GM18861 (cell line): Measurements from ENCODE around the gene SRSF11.
A peak's percentile ranks its signal among the peaks of the same experiment; 100 is the strongest.

Experiments
- ATAC-seq: cut with Tn5 transposase; IDR thresholded peaks from one replicate; pipeline ENCODE4 v1.9.1; 2021; ENCODE audit not compliant: unreplicated experiment

Gene SRSF11

DNA sequence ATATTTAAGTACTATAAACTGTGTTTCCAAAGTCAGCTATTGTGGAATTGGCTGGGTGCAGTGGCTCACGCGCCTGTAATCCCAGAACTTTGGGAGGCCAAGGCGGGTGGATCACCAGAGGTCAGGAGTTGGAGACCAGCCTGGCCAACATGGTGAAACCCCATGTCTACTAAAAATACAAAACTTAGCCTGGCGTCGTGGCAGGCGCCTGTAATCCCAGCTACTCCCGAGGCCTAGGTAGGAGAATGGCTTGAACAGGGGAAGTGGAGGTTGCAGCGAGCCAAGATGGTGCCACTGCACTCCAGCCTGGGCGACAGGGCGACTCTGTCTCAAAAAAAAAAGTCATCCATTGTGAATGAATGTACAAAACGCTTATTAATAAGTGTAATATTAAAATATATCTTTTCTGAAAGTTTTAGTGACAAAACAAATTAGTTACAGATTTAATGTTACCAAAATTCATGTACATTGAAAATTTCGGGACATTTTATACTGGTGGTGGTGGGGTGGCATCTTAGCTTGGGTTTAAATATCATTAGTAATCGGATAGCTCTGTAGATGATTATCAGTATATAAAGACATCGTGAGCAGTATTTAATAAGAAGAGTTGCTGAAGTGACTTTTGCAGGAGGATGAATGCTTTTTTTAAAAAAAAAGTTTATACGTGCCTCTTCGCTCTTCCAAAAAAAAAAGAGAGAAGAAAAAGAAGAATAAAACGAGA lies 503 bp upstream of the SRSF11 start:
- peak; percentile 8 for ATAC-seq

- ATAC-seq: no peak
These were observed 1.6 kb downstream of the SRSF11 start for GRCh38 chr1:70222716-70223235.

DNA sequence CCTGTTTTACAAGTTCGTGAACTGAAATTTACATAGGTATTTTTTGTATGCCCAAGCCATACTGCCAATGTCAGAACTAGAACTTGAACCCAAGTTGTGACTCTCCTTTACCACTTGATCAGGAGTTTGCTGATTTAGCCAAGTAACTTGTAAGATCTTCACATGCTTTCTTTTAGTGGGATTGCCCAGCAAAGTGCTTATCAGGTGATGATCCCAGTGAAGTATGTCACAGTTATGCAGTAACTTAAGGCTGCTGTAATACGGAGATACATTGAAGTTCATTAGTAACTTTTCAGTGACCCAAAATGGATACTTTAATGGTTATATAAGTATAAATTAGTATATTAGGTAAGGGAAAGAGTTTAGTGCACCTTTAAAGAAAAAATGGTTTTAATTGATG lies 3.8 kb downstream of the SRSF11 start:
- ATAC-seq: no peak

DNA sequence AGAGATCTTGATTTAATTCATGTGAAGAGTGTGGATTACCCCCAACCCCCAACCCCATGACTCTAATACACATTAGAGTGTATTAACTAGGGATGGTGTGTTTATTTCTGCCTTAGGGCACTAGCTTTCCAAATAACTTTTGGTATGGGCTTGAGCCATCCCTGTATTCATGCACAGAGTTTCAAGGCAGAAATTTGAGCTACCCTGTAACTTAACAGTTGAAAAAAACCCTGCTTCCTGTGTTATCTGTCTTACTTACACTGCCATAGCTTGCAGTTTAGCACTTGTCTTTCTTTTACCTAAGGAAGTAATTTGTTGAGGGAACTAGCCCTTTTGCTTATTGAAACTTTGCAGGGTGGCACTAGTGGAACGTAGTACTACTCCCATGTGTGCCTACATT lies 6.3 kb downstream of the SRSF11 start:
- ATAC-seq: no peak

DNA sequence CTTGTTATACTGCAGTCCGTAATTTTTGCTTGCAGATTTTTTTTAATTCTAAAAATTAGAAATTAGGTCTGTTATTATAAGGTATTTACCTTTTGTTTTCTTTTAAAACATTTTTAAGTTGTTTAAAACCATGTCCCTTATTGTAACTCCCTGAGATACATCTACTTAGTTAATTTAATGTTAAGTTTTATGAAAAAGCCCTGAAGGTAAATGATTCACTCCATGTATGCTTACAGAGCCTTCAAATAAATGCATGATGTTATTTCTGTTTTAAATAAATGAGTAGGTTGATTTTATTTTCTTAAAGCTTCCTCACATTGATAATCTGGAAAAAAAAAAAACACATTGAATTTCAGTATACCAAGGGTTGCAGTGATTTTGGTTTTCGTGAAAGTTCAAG lies 7.5 kb downstream of the SRSF11 start:
- ATAC-seq: no peak

DNA sequence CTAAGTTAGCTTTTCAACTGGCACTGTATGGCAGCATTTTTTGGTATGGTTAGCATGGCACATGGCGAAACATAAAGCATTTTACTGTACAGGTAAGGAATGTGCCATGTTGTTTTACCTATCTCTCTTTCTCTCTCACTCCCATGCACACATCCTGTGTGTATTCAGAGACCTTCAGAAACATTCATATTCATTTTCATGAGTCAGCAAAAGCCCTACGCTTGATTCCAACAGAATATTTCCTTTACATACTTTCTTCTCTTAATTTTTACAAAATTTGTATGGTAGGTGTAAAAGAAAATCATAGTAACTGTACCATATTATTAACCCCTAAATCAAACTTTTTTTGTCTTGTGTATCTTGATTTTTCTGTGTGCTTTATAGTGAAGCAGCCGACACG lies 10.3 kb downstream of the SRSF11 start:
- ATAC-seq: no peak

DNA sequence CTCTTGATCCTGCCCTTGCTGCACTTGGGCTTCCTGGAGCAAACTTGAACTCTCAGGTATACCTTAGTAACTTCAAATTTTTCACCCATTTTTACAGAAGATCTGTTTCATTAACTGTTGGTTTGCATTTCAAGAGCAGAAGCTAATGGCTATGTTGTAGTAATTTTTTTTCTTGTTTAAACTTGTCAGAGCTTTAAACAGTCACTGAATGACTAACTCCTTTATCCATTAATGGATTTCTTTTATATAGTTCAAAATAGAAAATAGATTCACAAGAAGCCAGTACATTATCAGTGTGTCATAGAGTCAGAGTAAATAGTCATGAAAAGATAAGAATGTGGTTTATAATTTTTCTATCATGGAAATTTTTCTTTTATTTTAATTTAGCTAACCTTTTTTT lies 13.6 kb downstream of the SRSF11 start:
- ATAC-seq: no peak

GRCh38 chr1:70239940-70240339 lies 18.8 kb downstream of the SRSF11 start:
- no peak for ATAC-seq

DNA sequence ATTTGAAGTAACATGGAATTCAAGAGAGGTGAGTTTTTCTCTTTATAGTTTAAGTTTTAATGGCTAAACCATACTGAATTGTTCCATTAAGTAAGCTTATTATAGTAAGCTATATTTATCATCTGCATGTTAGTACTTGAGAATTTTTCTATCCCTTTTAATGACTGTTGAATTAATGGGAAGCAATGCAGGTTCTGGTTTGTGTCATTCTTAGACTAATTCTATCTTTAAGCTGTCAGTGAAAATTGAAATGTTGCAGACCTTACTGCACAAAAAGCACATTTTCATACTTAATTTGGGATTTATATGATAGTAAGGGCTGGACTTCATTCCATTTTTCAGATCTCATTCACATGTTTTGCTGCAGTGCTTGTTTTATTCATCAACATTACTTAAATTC lies 25.9 kb downstream of the SRSF11 start:
- no peak for ATAC-seq

DNA sequence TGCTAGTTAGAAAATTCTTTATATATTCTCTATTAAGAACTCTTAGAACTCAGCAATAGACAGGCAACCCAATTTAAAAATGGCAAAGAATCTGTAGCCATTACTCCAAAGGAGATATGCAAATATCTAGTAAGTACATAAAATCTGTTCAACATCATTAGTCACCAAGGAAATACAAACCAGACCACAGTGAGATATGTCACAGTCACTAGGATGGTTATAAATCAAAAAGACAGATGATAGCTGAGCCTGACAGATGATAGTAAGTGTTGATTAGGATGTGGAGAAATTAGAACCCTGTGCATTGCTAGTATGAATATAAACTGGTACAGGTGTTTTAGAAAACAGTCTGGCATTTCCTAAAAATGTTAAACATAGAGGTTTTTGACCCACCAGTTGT lies 26.6 kb downstream of the SRSF11 start:
- ATAC-seq: no peak

DNA sequence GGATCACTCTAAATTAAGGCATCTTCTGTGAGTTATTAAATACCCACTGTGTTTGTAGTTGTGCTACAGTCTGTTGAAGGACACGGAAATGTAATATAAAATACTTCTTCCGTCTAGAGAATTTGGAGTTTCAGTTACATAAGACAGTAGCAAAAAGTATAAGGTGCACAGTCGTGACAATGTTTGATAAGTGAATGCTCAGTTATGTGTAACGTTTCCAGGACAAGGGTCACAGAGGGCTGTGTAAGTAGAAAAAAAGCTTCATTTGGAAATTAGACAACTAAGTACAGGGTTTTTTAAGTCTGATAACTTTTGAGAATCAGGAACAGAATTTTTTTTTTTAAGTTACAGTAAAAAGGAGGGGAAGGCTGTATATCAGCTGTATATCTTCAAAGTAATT lies 27.5 kb downstream of the SRSF11 start:
- no peak for ATAC-seq

- ATAC-seq: no peak
These were observed 35.5 kb downstream of the SRSF11 start for GRCh38 chr1:70256664-70257063.

- ATAC-seq: no peak
These were observed 43.7 kb downstream of the SRSF11 start for GRCh38 chr1:70264839-70265238.

DNA sequence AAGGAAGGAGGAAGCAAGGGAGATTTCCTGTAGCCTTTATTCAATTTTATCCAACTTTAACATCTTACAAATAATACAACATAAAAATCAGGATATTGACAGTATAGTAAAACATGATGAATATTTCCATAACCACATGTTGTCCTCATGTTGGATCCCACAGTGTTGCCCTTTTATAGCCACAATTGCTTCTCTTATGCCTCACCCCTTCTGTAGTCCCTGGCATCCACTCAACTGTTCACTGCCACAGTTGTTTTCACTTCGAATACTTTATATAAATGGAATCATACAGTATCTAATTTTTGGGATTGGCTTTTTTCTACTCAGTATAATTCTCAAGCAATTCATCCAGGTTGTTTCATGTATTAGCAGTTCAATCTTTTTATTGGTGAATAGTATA lies 44.8 kb downstream of the SRSF11 start:
- no peak for ATAC-seq

GRCh38 chr1:70277875-70278274 lies 56.7 kb downstream of the SRSF11 start:
- ATAC-seq: no peak

- ATAC-seq: no peak
These were observed 57.5 kb downstream of the SRSF11 start for GRCh38 chr1:70278710-70279109.

DNA sequence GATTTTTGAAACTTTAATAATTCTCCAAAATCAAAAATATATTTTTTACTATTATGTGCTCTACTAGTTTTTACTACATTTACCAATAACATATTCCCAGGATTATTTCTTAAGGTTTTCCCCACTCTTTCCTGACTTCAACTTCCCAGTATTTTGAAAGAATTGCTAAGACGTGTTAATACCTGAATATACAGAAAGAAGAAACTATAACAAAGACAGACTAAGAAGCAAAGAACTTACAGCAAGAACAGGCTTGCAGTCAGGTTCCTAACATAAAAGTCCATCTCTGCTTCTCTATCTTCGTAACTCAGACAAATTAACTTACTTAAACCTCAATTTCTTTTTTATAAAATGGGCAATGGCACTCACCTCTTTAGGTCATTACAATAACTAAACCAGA lies 63.2 kb downstream of the SRSF11 start:
- ATAC-seq: no peak

DNA sequence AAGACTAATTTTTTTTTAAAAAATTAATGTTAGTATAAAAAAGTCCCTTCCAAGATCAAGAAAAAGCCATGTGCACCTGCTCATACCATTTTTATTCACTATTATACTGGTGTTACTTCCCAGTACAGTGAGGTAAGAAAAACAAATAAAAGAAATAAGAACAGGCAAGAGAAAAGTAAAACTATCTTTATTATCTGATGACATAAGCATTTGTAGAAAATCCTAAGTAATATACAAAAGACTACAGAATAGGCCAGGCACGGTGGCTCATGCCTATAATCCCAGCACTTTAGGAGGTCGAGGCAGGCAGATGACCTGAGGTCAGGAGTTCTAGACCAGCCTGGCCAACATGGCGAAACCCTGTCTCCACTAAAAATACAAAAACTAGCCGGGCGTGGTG lies 65.3 kb downstream of the SRSF11 start:
- no peak for ATAC-seq

- ATAC-seq: no peak
These were observed 67.0 kb downstream of the SRSF11 start for GRCh38 chr1:70288166-70288565.

DNA sequence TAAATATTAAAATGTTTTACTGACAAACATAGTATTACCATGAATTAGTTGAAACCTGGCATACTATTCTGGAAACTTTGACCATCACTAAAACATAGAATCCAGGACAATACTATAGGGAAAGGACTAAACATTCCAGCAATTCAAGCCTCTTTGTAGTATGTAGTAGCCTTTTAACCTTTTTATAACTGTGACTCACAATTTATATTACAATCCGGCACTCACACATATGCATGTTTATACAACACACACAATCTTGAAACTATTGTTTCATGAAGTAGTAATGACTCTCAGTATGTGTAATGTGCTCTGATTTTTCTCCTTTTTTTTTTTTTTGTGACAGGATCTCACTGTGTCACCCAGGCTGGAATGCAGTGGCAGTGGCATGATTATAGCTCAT lies 69.0 kb downstream of the SRSF11 start:
- ATAC-seq: no peak

- ATAC-seq: no peak
These were observed 72.1 kb downstream of the SRSF11 start for GRCh38 chr1:70293186-70293843.

DNA sequence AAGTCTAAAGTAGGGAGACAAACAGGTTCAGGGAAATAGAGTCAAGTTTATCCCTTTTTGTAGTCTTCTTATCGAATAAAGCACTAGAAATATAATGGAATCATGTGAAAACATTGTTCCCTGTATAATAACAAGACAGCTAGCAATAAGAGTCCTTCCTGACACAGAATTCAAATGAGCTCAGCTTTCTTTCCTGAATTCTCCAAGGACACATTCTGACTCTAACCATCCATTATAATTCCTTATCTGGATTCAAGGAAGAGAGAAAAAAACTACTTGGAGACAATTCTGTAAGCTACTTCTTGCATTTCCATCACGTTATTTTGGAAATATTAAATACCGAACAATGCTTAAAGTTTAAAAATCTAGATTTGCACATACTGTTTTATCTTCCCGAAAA lies 74.6 kb downstream of the SRSF11 start:
- ATAC-seq: no peak

- no peak for ATAC-seq
These were observed 78.3 kb downstream of the SRSF11 start for GRCh38 chr1:70299472-70299871.
